ENCODE measurements around the gene SUDS3. TPM values are rescaled to one million over a fixed set of nuclear protein-coding genes. Genes with fewer than 3 reads are reported as not detected.
A peak's percentile ranks its signal among the peaks of the same experiment; 100 is the strongest.

Gene SUDS3
- total and polyA plus RNA-seq, 12 donors, result 13.3 to 75.3 (median 27.5) TPM

GRCh38 chr12:118328486-118329330, 47.6 kb upstream of the SUDS3 start:
- no peak for TF ChIP-seq CTCF (IDR thresholded peaks at IDR 0.05)
- no peak for TF ChIP-seq POLR2A (IDR thresholded peaks at IDR 0.05)
- H3K27me3 ChIP-seq, result no peaks in the 10 kb centered on the region
- DNase-seq, result no peak
- no peaks in the 10 kb centered on the region for H3K36me3 ChIP-seq (replicated peaks in 1 of 2)
- peaks cover 0 to 36% of the 10 kb centered on the region in 2 donors for H3K4me1 ChIP-seq (replicated peaks in 1 of 2)
- 77 to 90% (median 85%) methylated on average over 3 of the region's 3 CpGs for WGBS, 4 donors
- H3K4me3 ChIP-seq, result no peak overlapping the region
- H3K9me3 ChIP-seq (replicated peaks in 1 of 3), result no peaks in the 10 kb centered on the region
- no peak overlapping the region for H3K27ac ChIP-seq
- intact Hi-C loops (cut with DNase I), result no loop called here

GRCh38 chr12:118330421-118331018, 45.8 kb upstream of the SUDS3 start:
- Histone ChIP-seq H3K36me3 (replicated peaks in 1 of 2) (no peaks in the 10 kb centered on the region), H3K27ac (peak overlapping the region in 2 of 5 donors; percentile 2 to 27), H3K27me3 (no peaks in the 10 kb centered on the region), H3K4me3 (no peak overlapping the region), H3K9me3 (replicated peaks in 1 of 3) (no peaks in the 10 kb centered on the region), H3K4me1 (replicated peaks in 1 of 2) (peaks cover 0 to 36% of the 10 kb centered on the region in 2 donors)
- WGBS, 4 donors, result 39 to 54% (median 44%) methylated on average over 3 of the region's 3 CpGs
- intact Hi-C loops (cut with DNase I), result no loop called here
- no peak for TF ChIP-seq POLR2A (IDR thresholded peaks at IDR 0.05)
- no peak for TF ChIP-seq CTCF (IDR thresholded peaks at IDR 0.05)
- peak in 1 of 7 donors; percentile 19 for DNase-seq

- intact Hi-C loops (cut with DNase I), result no loop called here
- 68 to 84% (median 81%) methylated on average over 4 of the region's 4 CpGs for WGBS, 4 donors
- no peak for TF ChIP-seq POLR2A (IDR thresholded peaks at IDR 0.05)
These were observed 43.8 kb upstream of the SUDS3 start for GRCh38 chr12:118332511-118332910.

GRCh38 chr12:118334241-118334640, 42.1 kb upstream of the SUDS3 start:
- Histone ChIP-seq H3K27ac (no peak overlapping the region), H3K4me1 (replicated peaks in 1 of 2) (peaks cover 0 to 19% of the 10 kb centered on the region in 2 donors), H3K27me3 (no peaks in the 10 kb centered on the region), H3K4me3 (no peak overlapping the region), H3K36me3 (replicated peaks in 1 of 2) (no peaks in the 10 kb centered on the region), H3K9me3 (replicated peaks in 1 of 3) (no peaks in the 10 kb centered on the region)
- no peak for DNase-seq
- 95 to 99% (median 97%) methylated on average over 3 of the region's 3 CpGs for WGBS, 4 donors
- intact Hi-C loops (cut with DNase I), result no loop called here
- TF ChIP-seq POLR2A (IDR thresholded peaks at IDR 0.05), result no peak
- no peak for TF ChIP-seq CTCF (IDR thresholded peaks at IDR 0.05)

More at GRCh38 chr12:118332511-118332910, 43.8 kb upstream of the SUDS3 start:
- H3K36me3 ChIP-seq (replicated peaks in 1 of 2), result no peaks in the 10 kb centered on the region
- H3K4me1 ChIP-seq (replicated peaks in 1 of 2), result peaks cover 0 to 33% of the 10 kb centered on the region in 2 donors
- H3K27ac ChIP-seq, result no peak overlapping the region
- DNase-seq, result no peak
- H3K9me3 ChIP-seq (replicated peaks in 1 of 3), result no peaks in the 10 kb centered on the region
- H3K27me3 ChIP-seq, result no peaks in the 10 kb centered on the region
- no peak overlapping the region for H3K4me3 ChIP-seq

Measured in adrenal gland (tissue), 12 donors.